T-helper 1 cell treated with Interleukin-12 subunit alpha and Interleukin-12 subunit beta and Interleukin-4 antibody, amounts not matched to agents 30 μg/mL and 1 μg/mL, for 36 hours (primary cell): Measurements from ENCODE around the gene RNF123.
"Not testable (repeated sequence)": the region's sequence is repeated elsewhere in the genome, so short reads cannot be mapped to it uniquely, and the experiment has no call there.

ENCODE experiments used
- H3K27ac Mint-ChIP-seq: one replicate; pipeline ENCODE4 v1.8.0; 2021; ENCODE audit warnings: mild to moderate bottlenecking, mixed read lengths
- H3K27me3 Mint-ChIP-seq: one replicate; pipeline ENCODE4 v1.8.0; 2021; ENCODE audit warnings: low read depth, mixed read lengths
- H3K36me3 Mint-ChIP-seq: one replicate; pipeline ENCODE4 v1.8.0; 2021; ENCODE audit warnings: low read depth, mixed read lengths
- H3K4me1 Mint-ChIP-seq: one replicate; pipeline ENCODE4 v1.8.0; 2021; ENCODE audit warnings: low read depth, mixed read lengths
- H3K4me3 Mint-ChIP-seq: one replicate; pipeline ENCODE4 v1.8.0; 2021; ENCODE audit warnings: mild to moderate bottlenecking, moderate library complexity, mixed read lengths
- H3K9me3 Mint-ChIP-seq: one replicate; pipeline ENCODE4 v1.8.0; 2021; ENCODE audit warnings: mixed read lengths

The RNF123 gene

DNA sequence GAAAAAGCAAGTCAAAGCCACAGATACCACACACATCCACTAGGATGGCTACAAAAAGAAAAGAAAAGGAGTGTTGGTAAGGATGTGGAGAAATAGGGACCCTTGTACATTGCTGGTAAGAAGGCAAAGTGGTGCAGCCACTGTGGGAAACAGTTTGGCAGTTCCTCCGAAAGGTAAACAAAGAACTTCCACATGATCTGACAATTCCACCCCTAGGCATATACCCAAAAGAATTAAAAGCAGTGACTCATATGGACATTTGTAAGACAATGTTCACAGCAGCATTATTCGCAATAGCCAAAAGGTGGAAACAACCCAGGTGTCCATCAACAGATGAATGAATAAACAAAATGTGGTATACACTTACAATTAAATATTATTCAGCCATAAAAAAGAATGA, 56.6 kb downstream of the RNF123 start:
- peaks cover 3% of the 10 kb centered on the region for H3K4me1 Mint-ChIP-seq
- H3K36me3 Mint-ChIP-seq, result peaks cover 15% of the 10 kb centered on the region
- H3K27ac Mint-ChIP-seq, result no peak overlapping the region
- no peaks in the 10 kb centered on the region for H3K27me3 Mint-ChIP-seq
- H3K9me3 Mint-ChIP-seq, result no peaks in the 10 kb centered on the region
- no peak overlapping the region for H3K4me3 Mint-ChIP-seq

DNA sequence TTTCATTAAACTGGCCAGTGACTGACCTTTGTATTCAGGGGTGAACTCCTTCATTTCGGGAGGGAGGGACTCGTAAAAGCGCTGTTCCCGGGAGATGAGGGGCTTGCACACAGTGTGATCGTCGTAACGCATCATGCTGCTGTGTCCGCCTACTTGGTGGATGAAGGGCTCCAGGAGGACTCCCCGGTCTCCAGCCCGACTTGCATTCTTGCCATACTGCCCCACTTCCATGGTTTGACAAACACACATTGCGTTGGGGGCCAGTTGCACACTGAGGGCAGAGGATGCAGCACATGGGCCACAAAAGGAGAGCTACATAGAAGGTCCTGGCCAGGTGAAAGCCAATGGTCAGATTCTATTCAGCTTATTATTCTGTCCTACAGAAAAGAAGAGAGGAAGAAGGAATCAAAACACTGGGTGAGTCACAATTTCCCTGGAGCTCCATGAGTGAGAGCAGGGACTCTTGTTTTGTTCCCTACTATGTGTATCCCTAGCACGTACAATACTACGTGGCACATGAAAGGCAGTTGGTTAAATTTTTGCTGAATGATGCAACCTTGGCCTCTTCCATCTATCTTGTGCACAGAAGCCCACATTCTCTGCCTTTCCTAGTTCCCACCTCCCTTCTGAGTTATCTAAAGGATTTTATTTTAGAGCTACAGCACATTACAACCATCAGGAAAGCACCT, 58.6 kb downstream of the RNF123 start:
- no peak overlapping the region for H3K4me3 Mint-ChIP-seq
- H3K9me3 Mint-ChIP-seq, result no peaks in the 10 kb centered on the region
- H3K36me3 Mint-ChIP-seq, result peaks cover 15% of the 10 kb centered on the region
- H3K27ac Mint-ChIP-seq, result no peak overlapping the region
- H3K4me1 Mint-ChIP-seq, result peaks cover 3% of the 10 kb centered on the region
- no peaks in the 10 kb centered on the region for H3K27me3 Mint-ChIP-seq

DNA sequence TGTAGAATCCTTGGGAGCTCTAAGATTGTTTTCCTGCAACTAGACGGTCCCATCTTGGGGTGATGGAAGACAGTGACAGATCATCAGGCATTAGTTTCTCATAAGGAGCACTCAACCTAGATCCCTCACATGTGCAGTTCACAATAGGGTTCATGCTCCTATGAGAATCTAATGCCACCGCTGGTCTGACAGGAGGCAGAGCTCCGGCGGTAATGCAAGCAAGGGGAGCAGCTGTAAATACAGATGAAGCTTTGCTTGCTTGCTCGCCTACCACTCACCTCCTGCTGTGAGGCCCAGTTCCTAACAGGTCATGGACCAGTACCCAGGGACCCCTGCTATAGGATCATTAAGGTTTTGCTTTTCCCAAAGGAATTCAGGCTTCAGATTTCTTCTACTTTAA, 59.5 kb downstream of the RNF123 start:
- H3K4me1 Mint-ChIP-seq, H3K9me3 Mint-ChIP-seq, H3K4me3 Mint-ChIP-seq, H3K27ac Mint-ChIP-seq, H3K27me3 Mint-ChIP-seq: not testable (repeated sequence)
- peaks cover 15% of the 10 kb centered on the region for H3K36me3 Mint-ChIP-seq

DNA sequence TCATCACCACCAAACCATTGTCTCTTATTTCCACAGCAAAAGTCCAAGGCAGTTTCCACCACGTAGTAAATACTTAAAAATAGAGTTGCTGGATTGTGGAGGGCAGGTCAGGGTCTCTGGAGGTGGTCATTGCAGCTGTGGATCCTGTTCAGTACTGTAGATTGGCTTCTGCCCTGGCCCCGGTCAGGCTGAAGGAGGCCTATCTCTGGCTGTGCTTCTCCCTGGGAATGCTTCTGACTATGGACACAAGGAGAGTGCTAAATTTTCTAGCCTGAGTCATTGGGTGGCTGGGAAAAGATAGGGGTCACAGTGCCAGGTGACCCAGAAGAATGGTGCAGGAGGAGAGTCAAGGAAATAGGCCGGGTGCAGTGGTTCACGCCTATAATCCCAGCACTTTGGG, 60.7 kb downstream of the RNF123 start:
- Mint-ChIP-seq H3K27me3 (no peaks in the 10 kb centered on the region), H3K36me3 (peaks cover 10% of the 10 kb centered on the region), H3K9me3 (no peaks in the 10 kb centered on the region), H3K4me1 (peaks cover 8% of the 10 kb centered on the region), H3K4me3 (no peak overlapping the region), H3K27ac (no peak overlapping the region)

DNA sequence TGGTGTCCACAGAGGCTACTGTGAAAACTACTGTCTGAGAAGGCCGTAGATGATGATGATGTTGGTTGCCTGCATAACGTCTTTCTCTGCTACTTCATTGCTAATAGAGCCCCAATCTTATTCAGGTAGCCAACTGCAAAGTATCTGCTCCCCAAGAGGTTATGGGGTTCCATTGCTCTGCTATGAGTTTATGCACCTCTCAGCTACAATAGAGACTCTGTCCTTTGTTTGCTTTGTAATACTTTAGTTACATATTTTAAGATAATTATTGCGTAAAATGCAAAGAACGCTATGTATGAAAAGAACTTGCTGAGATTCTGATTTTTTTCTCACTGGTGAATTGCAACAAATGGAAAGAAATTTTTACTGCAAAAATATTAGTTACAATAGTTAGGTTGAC, 62.1 kb downstream of the RNF123 start:
- Mint-ChIP-seq H3K27ac (no peak overlapping the region), H3K27me3 (no peaks in the 10 kb centered on the region), H3K4me3 (no peak overlapping the region), H3K4me1 (peaks cover 8% of the 10 kb centered on the region), H3K36me3 (peaks cover 9% of the 10 kb centered on the region), H3K9me3 (no peaks in the 10 kb centered on the region)

DNA sequence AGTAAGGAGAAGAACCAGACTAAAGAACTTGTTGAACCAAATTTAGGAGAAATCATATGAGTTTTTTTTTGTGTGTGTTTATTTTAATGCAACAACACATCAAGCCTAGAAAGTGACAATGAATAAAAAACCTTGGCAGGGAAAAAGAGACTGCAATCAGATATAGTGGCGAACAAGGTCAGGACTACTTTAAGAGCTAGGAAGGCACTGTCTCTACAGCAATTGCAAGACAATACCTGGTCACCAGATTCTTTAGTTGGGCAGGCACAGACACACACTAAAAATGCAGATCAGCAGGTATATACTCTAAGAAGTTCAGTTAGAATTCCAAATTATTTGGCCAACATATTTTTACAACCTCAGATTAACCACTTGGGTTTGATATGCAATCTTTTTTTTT, 65.2 kb downstream of the RNF123 start:
- Mint-ChIP-seq H3K27ac (no peak overlapping the region), H3K9me3 (no peaks in the 10 kb centered on the region)

DNA sequence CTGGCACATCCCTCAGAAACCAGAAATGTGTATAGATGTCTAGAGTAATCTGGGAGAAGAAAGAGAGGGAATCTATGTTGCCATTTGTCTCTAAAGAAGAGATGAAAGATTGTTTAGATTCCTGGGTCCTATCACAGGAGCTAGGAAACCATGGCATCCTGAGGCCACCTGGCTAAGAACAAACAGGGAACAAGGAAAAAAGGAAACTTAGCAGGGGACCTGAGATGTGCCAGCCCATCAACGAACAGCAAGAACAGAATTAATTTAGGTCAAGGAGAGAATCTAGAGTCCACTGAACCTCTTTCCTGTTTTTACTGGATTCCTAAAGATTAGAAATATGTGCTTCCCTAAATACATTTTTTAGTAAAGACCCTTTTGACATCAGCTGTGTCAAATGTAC, 66.7 kb downstream of the RNF123 start:
- Mint-ChIP-seq H3K27me3 (no peaks in the 10 kb centered on the region), H3K9me3 (no peaks in the 10 kb centered on the region), H3K4me1 (peaks cover 6% of the 10 kb centered on the region), H3K36me3 (no peaks in the 10 kb centered on the region), H3K4me3 (no peak overlapping the region), H3K27ac (no peak overlapping the region)

More for the DNA sequence above, 65.2 kb downstream of the RNF123 start:
- H3K4me1 Mint-ChIP-seq, result peaks cover 6% of the 10 kb centered on the region
- H3K36me3 Mint-ChIP-seq, result no peaks in the 10 kb centered on the region
- H3K4me3 Mint-ChIP-seq, result no peak overlapping the region
- H3K27me3 Mint-ChIP-seq, result no peaks in the 10 kb centered on the region

DNA sequence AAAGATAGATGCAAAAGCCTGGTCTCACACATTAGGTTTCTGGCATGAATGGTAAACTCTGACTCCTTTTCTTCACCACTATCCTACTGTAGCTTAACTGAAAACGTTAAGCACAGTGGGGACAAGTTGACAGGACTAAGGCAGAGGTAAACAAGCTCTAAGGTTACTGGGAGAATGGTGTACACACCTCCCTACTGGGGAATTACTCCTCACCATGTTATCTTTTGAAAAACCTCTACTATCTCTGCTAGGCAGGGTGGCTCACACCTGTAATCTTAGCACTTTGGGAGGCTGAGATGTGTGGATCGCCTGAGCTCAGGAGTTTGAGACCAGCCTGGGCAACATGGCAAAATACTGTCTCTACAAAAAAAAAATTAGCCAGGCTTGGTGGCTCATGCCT, 67.8 kb downstream of the RNF123 start:
- Mint-ChIP-seq H3K4me3 (no peak overlapping the region), H3K4me1 (peaks cover 6% of the 10 kb centered on the region), H3K27ac (no peak overlapping the region), H3K9me3 (no peaks in the 10 kb centered on the region), H3K27me3 (no peaks in the 10 kb centered on the region), H3K36me3 (no peaks in the 10 kb centered on the region)

DNA sequence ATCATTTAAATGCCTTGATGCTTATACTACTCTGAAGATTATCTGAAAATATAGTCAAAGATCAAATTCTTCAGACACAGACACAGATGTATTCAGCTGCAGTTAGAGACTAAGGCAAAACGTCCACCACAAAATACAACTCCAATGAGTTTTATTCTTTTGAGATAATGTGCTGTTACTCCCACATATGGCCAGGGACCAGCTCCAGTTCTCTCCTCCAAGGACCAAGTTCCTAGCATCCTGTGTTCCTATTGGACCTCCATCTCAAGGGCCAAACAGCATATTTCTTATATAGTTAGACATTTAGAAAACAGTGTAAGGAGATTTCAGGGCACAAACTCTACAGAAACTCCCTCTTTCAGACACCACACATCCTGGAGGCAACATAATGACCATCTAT, 69.9 kb downstream of the RNF123 start:
- Mint-ChIP-seq H3K4me3 (no peak overlapping the region), H3K9me3 (no peaks in the 10 kb centered on the region), H3K27me3 (no peaks in the 10 kb centered on the region), H3K36me3 (peaks cover 2% of the 10 kb centered on the region), H3K4me1 (no peaks in the 10 kb centered on the region), H3K27ac (no peak overlapping the region)

DNA sequence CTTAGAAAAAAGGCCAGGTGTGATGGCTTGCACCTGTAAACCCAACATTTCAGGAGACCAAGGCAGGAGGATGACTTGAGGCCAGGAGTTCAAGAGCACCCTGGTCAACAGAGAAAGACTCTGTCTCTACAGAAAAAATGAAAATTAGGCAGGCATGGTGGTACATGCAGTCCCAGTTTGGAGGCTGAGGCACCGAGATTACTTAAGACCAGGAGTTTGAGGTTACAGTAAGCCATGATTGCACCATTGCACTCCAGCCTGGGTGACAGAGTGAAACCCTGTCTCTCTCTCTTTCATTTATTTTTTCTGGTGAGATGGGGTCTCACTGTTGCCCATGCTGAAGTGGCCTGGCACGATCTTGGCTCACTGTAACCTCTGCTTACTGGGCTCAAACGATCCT, 72.3 kb downstream of the RNF123 start:
- Mint-ChIP-seq H3K4me1 (no peaks in the 10 kb centered on the region), H3K36me3 (peaks cover 7% of the 10 kb centered on the region), H3K9me3 (no peaks in the 10 kb centered on the region), H3K27ac (no peak overlapping the region), H3K27me3 (no peaks in the 10 kb centered on the region), H3K4me3 (no peak overlapping the region)

DNA sequence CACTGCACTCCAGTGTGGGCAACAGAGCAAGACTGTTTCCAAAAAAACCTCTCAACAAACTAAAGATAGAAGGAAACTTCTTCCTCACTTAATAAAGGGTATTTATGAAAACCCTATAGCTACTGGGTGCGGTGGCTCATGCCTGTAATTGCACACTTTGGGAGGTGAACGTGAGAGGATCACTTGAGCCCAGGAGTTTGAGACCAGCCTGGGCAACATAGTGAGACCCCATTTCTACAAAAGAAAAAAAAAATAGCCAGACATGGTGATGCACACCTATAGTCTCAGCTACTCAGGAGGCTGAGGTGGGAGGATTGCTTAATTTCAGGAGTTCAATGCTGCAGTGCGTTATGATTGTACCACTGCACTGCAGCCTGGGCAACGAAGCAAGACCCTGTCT, 74.6 kb downstream of the RNF123 start:
- peaks cover 7% of the 10 kb centered on the region for H3K36me3 Mint-ChIP-seq
- H3K9me3 Mint-ChIP-seq, result no peaks in the 10 kb centered on the region
- no peak overlapping the region for H3K27ac Mint-ChIP-seq
- no peak overlapping the region for H3K4me3 Mint-ChIP-seq
- H3K4me1 Mint-ChIP-seq, result no peaks in the 10 kb centered on the region
- no peaks in the 10 kb centered on the region for H3K27me3 Mint-ChIP-seq

DNA sequence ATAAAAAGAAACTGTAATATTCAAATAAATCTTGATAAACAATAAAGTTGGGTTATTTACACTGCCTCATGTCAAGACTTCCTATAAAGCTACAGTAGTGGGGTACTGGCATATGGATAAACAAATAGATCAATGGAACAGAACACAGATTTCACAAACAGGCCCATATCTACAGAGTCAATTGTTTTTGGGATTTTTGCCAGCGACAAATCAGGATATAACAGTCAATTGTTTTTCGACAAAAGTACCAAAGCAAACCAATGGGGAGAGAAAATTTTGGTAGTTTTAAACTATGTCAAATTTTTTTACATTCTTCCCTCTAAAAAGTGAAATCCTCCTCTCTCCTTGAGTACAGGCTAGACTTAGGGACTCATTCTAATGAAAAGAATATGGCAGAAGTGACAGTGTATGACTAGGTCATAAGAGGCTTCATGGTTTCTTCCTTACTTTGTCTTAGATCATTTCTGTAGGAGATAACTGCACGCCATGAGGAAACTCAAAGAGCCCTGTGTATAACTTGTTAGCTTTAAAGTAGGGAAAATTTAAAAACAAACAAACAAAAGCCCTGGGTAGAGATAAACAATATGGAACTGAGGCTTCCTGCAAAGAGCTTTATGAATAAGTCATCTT, 80.0 kb downstream of the RNF123 start:
- no peaks in the 10 kb centered on the region for H3K9me3 Mint-ChIP-seq
- H3K4me1 Mint-ChIP-seq, result peaks cover 5% of the 10 kb centered on the region
- no peak overlapping the region for H3K27ac Mint-ChIP-seq
- peaks cover 12% of the 10 kb centered on the region for H3K36me3 Mint-ChIP-seq
- H3K27me3 Mint-ChIP-seq, result no peaks in the 10 kb centered on the region
- no peak overlapping the region for H3K4me3 Mint-ChIP-seq

DNA sequence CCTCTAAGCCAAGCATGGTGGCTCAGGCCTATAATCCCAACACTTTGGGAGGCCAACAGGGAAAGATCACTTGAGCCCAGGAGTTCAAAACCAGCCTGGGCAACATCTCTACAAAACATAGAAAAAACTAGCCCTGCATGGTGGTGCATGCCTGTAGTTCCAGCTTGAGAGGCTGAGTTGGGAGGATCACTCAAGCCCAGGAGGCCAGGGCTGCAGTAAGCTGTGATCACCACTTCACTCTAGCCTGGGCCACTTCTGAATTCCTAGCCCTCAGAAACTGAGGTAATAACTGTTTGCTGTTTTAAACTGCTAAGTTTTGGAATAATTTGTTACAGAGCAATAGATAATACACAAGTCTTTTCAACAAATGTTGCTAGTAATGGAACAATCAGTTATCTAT, 80.6 kb downstream of the RNF123 start:
- no peaks in the 10 kb centered on the region for H3K27me3 Mint-ChIP-seq
- no peaks in the 10 kb centered on the region for H3K9me3 Mint-ChIP-seq
- no peak overlapping the region for H3K27ac Mint-ChIP-seq
- no peak overlapping the region for H3K4me3 Mint-ChIP-seq
- peaks cover 7% of the 10 kb centered on the region for H3K36me3 Mint-ChIP-seq
- H3K4me1 Mint-ChIP-seq, result peaks cover 5% of the 10 kb centered on the region
